GM23248 (cell line): ENCODE results near the gene TSEN54.
"Not testable (repeated sequence)": the region's sequence is repeated elsewhere in the genome, so short reads cannot be mapped to it uniquely, and the experiment has no call there.

Experiments
- EZH2 ChIP-seq: fragments of 200-600 bp; sonication (generic); IDR thresholded peaks from 2 replicates; pipeline ENCODE4 v1.6.1; 2018; ENCODE audit warnings: antibody characterized with exemption, mild to moderate bottlenecking; ENCODE audit not compliant: insufficient read depth, poor library complexity, severe bottlenecking
- EZH2phosphoT487 ChIP-seq: fragments of 200-600 bp; sonication (generic); IDR thresholded peaks from 2 replicates; pipeline ENCODE4 v1.6.1; 2018; ENCODE audit warnings: antibody characterized with exemption, moderate library complexity, mild to moderate bottlenecking, low read depth; ENCODE audit not compliant: insufficient read depth

DNA sequence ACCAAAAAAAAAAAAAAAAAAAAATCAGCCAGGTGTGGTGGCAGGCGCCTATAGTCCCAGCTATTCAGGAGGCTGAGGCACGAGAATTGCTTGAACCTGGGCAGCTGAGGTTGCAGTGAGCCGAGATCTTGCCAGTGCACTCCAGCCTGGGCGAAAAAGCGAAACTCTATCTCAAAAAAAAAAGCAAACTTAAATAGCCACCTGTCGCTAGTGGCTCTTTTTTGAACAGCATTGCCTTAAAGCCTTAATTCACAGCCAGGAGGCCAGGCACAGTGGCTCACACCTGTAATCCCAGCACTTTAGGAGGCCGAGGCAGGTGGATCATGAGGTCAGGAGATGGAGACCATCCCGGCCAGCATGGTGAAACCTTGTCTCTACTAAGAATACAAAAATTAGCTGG, 4.1 kb downstream of the TSEN54 start:
- not testable (repeated sequence) for TF ChIP-seq EZH2, EZH2phosphoT487
